CD4-positive, alpha-beta T cell treated with Interferon alpha-2 for 1 hour (primary cell): ENCODE results near the gene DHCR24.
"Not testable (repeated sequence)": the region's sequence is repeated elsewhere in the genome, so short reads cannot be mapped to it uniquely, and the experiment has no call there.

Source experiments
- DNase-seq, 2 donors: peaks; one replicate each; pipeline ENCODE4 v3.0.0-alpha.2; 2020 to 2022

The DHCR24 gene

GRCh38 chr1:54886724-54887664 is at the start of gene DHCR24:
Gene DHCR24, minus strand, starts transcription at chr1:54887195. Its CDS starts 76 bp downstream, at chr1:54887119.
- peak; percentile 77 to 78 for DNase-seq

- DNase-seq, result no peak
Measured at GRCh38 chr1:54936791-54937190, 49.8 kb upstream of the DHCR24 start.

GRCh38 chr1:54934869-54935268 is 47.9 kb upstream of the DHCR24 start:
- no peak for DNase-seq

- not testable (repeated sequence) for DNase-seq
Measured at GRCh38 chr1:54934081-54934480, 47.1 kb upstream of the DHCR24 start.

GRCh38 chr1:54931275-54931840 is 44.4 kb upstream of the DHCR24 start:
- DNase-seq, result no peak

- no peak for DNase-seq
Measured at GRCh38 chr1:54929700-54930099, 42.7 kb upstream of the DHCR24 start.

- DNase-seq, result no peak
Measured at GRCh38 chr1:54928327-54928726, 41.3 kb upstream of the DHCR24 start.

- no peak for DNase-seq
Measured at GRCh38 chr1:54927472-54928240, 40.7 kb upstream of the DHCR24 start.

GRCh38 chr1:54926970-54927369 is 40.0 kb upstream of the DHCR24 start:
- no peak for DNase-seq

GRCh38 chr1:54922921-54923421 is 36.0 kb upstream of the DHCR24 start:
- DNase-seq, result no peak

GRCh38 chr1:54922040-54922761 is 35.2 kb upstream of the DHCR24 start:
- DNase-seq, result no peak

GRCh38 chr1:54919367-54920359 is 32.7 kb upstream of the DHCR24 start:
- no peak for DNase-seq

- not testable (repeated sequence) for DNase-seq
Measured at GRCh38 chr1:54911076-54911475, 24.1 kb upstream of the DHCR24 start.

- no peak for DNase-seq
Measured at GRCh38 chr1:54906586-54906985, 19.6 kb upstream of the DHCR24 start.

- no peak for DNase-seq
Measured at GRCh38 chr1:54904476-54905048, 17.6 kb upstream of the DHCR24 start.

- DNase-seq, result no peak
Measured at GRCh38 chr1:54894271-54894670, 7.3 kb upstream of the DHCR24 start.

- no peak for DNase-seq
Measured at GRCh38 chr1:54892586-54892985, 5.6 kb upstream of the DHCR24 start.

GRCh38 chr1:54889132-54889725 is 2.2 kb upstream of the DHCR24 start:
- DNase-seq, result no peak

GRCh38 chr1:54888080-54888733 is 1.2 kb upstream of the DHCR24 start:
- no peak for DNase-seq

GRCh38 chr1:54887665-54888071 is 673 bp upstream of the DHCR24 start:
- no peak for DNase-seq
